Rectal smooth muscle tissue (tissue), 1 donor: Measurements from ENCODE around the gene LYPLAL1.

Experiments used
- H3K27ac ChIP-seq: one replicate; pipeline ENCODE4 v1.7.0; 2013; ENCODE audit warnings: low read depth, low read length, inconsistent platforms
- H3K27me3 ChIP-seq: one replicate; pipeline ENCODE4 v1.7.0; 2013; ENCODE audit warnings: low read length; ENCODE audit not compliant: control insufficient read depth, insufficient read depth
- H3K36me3 ChIP-seq: one replicate; pipeline ENCODE4 v1.7.0; 2013; ENCODE audit warnings: low read length; ENCODE audit not compliant: control insufficient read depth, insufficient read depth
- H3K4me1 ChIP-seq: one replicate; pipeline ENCODE4 v1.7.0; 2013; ENCODE audit warnings: low read length; ENCODE audit not compliant: control insufficient read depth, insufficient read depth
- H3K4me3 ChIP-seq: one replicate; pipeline ENCODE4 v1.7.0; 2013; ENCODE audit warnings: low read length
- H3K9ac ChIP-seq: one replicate; pipeline ENCODE4 v1.7.0; 2013; ENCODE audit warnings: low read length

LYPLAL1 gene

DNA sequence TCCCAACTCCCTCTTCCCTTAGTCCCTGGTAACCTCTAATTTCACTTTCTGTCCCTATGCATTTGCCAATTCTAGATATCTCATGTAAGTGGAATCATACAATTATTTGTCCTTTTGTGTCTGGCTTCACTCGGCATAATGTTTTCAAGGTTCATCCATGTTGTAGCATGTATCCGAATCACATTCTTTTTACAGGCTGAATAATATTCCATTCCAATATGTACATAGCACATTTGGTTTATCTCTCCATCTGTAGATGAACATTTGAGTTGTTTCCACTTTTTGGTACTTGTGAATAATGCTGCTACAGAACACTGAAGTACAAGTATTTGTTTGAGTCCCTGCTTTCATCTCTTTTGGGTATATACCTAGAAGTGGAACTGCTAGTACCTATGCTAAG is 857 bp upstream of the LYPLAL1 start:
- Histone ChIP-seq H3K27ac (peak overlapping the region; percentile 96), H3K36me3 (no peaks in the 10 kb centered on the region), H3K4me3 (no peak overlapping the region), H3K27me3 (no peaks in the 10 kb centered on the region), H3K4me1 (peaks cover 11% of the 10 kb centered on the region), H3K9ac (no peak overlapping the region)

DNA sequence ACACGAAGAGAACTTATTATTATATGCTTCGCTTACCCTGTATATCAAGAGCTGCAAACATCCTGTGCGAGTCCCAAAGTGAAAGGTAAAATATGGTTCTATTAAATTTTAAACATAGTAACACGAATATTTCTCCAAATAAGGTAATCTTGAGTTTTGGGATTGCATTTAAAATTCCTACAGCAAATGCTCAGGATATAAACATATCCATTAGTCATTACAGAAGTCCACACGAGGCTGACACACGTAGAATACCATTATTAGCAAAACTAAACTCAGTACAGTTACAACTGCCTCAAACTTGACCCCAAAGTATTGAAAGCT is 282 bp upstream of the LYPLAL1 start:
- Histone ChIP-seq H3K4me1 (peaks cover 13% of the 10 kb centered on the region), H3K9ac (no peak overlapping the region), H3K4me3 (peak overlapping the region; percentile 98), H3K27me3 (no peaks in the 10 kb centered on the region), H3K27ac (peak overlapping the region; percentile 96), H3K36me3 (no peaks in the 10 kb centered on the region)

DNA sequence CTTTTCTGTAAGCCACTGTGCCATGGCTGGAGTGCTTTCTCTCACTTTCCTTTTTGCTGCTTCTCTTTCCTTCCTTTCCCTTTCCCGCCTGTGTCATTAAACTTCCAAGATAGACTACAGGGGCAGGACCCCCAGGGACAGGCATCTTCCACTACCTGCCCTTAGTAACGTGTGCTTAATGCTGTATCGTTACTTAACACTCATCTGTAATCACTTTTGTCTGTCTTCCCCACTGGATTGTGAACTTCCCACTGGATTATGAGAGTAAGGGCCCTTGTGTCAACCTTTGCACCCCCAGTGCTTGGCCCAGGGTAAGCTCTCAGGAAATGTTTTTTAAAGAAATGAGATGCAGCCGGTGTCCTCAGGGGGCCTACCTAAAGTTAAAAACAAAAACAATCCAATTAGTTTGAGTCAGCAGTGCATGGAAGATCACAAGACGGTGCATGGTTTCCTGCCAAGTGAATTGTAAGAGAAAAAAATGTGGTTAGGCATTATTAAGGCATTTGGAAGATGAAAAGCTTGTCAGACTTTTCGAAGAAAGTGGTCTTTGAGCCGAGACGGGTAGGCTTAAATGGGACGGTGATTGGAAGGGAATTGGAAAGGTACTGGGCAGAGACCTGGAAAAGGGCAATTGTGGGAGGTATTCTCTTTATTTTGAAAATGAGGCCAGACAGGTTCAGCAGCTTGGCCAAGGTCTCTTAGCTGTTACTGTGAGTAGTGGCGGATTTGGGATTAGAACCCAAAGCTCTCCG is 958 bp downstream of the LYPLAL1 start:
- H3K27ac ChIP-seq, result peak overlapping the region; percentile 96
- no peaks in the 10 kb centered on the region for H3K36me3 ChIP-seq
- peak overlapping the region; percentile 98 for H3K4me3 ChIP-seq
- H3K9ac ChIP-seq, result peak overlapping the region; percentile 90
- no peaks in the 10 kb centered on the region for H3K27me3 ChIP-seq
- peaks cover 13% of the 10 kb centered on the region for H3K4me1 ChIP-seq

DNA sequence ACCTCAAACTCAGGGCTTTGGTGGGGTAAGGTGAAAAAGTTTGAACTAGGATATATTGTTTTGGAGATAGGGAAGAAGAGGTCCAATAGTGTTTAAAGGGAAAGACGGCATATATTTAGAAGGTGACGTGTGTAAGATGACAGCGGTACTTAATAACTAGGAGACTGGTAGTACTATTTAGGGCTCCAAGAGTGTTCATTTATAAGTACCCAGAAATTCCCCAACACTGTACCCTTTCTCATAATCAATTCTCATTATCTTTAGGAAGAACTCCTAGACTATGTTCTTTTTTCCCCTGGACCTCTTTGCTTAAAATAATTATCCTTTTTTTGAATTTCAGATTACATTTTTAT is 1.5 kb downstream of the LYPLAL1 start:
- no peaks in the 10 kb centered on the region for H3K27me3 ChIP-seq
- peaks cover 13% of the 10 kb centered on the region for H3K4me1 ChIP-seq
- H3K9ac ChIP-seq, result no peak overlapping the region
- H3K27ac ChIP-seq, result peak overlapping the region; percentile 96
- peak overlapping the region; percentile 98 for H3K4me3 ChIP-seq
- no peaks in the 10 kb centered on the region for H3K36me3 ChIP-seq

DNA sequence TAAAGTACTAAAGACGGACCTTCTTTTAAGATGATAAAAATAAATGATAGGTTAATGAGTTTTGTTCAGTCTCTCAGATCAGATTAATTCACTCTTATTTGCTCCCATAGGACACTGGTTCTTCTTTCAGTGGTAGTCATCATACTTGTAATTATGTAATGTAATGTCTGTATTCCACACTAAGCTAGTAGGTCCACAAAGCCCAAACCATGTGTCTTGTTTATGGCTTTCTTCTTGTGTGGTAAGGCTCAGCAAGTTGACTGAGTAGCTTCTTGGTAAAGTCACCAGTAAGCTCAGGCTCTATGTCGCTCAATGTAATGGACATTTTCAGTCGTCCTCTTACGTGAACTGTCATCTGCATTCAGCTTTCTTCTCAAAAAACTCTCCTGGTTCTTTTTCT is 2.5 kb downstream of the LYPLAL1 start:
- peaks cover 13% of the 10 kb centered on the region for H3K4me1 ChIP-seq
- H3K27ac ChIP-seq, result no peak overlapping the region
- H3K27me3 ChIP-seq, result no peaks in the 10 kb centered on the region
- H3K36me3 ChIP-seq, result no peaks in the 10 kb centered on the region
- no peak overlapping the region for H3K9ac ChIP-seq
- H3K4me3 ChIP-seq, result no peak overlapping the region

DNA sequence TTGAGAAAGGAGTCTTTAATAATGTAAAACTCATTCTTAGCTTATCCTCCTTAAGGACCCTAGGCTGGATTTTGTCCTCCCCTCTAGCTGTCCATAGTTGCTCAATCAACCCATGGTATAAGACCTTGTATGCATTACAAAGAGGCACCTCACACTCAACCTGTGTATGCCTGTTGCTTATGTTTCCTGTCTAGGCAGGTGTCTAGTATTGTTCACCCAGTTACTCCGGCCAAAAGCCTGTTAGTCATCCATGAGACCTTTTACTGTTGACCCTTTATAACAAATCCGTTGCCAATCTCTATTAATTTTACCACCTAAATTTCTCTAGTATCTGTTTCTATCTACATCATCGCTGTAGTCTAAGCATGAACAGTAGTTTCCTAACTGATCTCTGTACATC is 3.7 kb downstream of the LYPLAL1 start:
- Histone ChIP-seq H3K9ac (no peak overlapping the region), H3K27me3 (no peaks in the 10 kb centered on the region), H3K4me3 (no peak overlapping the region), H3K4me1 (peaks cover 13% of the 10 kb centered on the region), H3K36me3 (no peaks in the 10 kb centered on the region), H3K27ac (no peak overlapping the region)

DNA sequence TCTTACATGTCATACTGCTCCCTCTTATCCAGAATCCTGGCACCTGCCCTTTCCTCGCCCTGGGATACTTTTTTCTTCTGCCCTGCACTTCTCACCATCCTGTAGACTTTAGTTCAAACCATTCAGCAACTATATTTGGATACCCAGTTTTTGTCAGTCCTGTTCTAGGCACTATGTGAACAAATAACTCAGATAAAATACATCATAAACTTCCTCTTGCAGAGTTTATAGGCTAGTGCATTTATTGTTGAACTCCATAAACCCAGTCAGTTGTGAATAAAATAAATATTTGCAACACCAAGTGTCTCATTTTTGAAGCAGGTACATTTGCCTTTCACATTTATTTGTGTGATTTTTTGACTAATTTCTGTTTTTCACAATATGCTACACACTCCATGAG is 4.3 kb downstream of the LYPLAL1 start:
- H3K4me1 ChIP-seq, result peaks cover 13% of the 10 kb centered on the region
- H3K36me3 ChIP-seq, result no peaks in the 10 kb centered on the region
- no peaks in the 10 kb centered on the region for H3K27me3 ChIP-seq
- no peak overlapping the region for H3K27ac ChIP-seq
- no peak overlapping the region for H3K4me3 ChIP-seq
- no peak overlapping the region for H3K9ac ChIP-seq

DNA sequence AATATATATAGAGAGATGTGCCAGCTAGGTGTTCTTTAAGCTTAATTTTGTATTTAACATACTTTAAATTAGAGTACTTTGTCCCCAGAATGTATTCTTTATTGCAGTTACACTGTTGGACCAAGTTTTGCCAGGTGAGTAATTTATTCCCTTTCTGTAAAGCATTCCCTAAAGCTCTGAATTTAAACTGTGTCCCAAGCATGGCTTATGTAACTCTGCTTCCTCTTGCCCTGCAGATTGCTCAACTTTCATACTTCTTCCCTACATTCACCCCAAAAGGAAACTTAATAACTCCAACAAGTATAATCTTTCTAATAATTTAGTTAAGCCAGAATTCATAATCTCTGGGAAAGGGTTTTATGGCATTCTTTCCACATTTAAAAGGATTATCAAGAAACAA is 5.6 kb downstream of the LYPLAL1 start:
- no peaks in the 10 kb centered on the region for H3K36me3 ChIP-seq
- peaks cover 13% of the 10 kb centered on the region for H3K4me1 ChIP-seq
- no peaks in the 10 kb centered on the region for H3K27me3 ChIP-seq
- no peak overlapping the region for H3K27ac ChIP-seq
- no peak overlapping the region for H3K4me3 ChIP-seq
- no peak overlapping the region for H3K9ac ChIP-seq

DNA sequence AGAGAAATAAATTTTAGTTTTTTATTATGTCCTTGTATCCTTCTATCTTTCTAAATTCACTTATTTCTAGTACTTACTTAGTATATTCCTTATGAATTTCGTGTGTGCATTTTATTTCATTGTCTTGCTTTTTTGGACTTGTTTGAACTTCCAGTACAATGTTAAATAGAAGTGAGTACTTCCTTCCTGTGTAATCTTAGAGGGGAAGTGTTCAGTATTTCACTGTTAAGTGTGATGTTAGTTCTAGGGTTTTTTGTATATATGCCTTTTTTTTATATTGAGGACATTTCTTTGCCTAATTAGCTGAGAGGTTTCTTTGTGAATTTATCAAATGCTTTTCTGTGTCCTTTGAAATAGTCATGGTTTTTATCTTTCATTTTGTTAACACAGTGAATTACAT is 10.7 kb downstream of the LYPLAL1 start:
- Histone ChIP-seq H3K4me1 (peaks cover 5% of the 10 kb centered on the region), H3K27me3 (no peaks in the 10 kb centered on the region), H3K27ac (no peak overlapping the region), H3K4me3 (no peak overlapping the region), H3K36me3 (no peaks in the 10 kb centered on the region), H3K9ac (no peak overlapping the region)

DNA sequence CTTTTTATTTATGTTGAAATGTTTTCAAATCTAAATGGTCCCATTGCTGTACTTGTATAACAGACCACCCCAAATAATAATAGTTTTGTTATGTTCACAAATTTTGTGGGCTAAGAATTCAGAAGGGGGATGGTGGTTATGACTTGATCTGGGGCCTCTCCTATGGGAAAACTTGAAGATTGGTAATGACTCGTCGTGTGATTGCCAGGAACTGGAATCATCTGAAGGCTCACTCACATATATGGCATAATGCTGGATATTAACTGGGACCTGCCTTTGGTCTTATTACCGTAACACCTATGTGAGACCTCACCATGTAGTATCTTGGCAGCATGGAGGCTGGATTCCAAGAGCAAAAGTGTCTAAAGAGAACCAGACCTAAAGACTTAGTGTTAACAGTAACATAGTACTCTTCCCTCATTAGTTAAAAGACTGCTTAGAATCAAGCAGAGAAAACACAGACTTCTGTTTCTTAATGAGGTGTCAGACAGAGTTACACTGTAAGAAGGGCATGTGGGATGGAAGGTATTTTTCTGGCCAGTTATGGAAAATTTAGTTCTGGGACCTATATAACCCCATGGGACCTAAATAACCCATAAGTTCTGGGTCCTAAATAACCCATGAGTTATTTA is 11.9 kb downstream of the LYPLAL1 start:
- no peak overlapping the region for H3K9ac ChIP-seq
- no peaks in the 10 kb centered on the region for H3K27me3 ChIP-seq
- H3K36me3 ChIP-seq, result no peaks in the 10 kb centered on the region
- H3K27ac ChIP-seq, result peak overlapping the region; percentile 55
- peaks cover 9% of the 10 kb centered on the region for H3K4me1 ChIP-seq
- no peak overlapping the region for H3K4me3 ChIP-seq

DNA sequence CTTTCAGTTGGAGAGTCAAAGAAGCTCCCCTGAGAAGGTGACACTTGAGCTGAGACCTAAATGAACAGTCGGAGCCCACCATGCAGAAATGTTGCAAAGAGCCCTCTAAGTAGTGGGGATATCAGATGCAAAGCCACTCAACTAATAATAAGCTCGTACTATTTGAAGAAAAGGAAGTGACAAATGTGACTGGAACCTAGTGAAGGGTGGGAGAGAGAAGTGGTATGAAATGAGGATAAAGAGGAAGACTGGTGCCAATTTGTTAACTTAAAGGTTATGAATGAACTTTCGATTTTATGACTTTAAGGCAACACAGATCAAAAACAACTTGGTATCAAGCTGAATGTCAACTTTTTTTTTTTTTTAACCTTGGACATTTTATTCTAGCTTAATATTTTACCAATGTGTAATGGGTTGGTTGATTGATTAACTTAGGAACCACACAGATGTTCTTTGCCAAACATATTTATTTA is 14.7 kb downstream of the LYPLAL1 start:
- Histone ChIP-seq H3K4me3 (no peak overlapping the region), H3K4me1 (peaks cover 9% of the 10 kb centered on the region), H3K27me3 (no peaks in the 10 kb centered on the region), H3K27ac (peak overlapping the region; percentile 8), H3K36me3 (no peaks in the 10 kb centered on the region), H3K9ac (no peak overlapping the region)

DNA sequence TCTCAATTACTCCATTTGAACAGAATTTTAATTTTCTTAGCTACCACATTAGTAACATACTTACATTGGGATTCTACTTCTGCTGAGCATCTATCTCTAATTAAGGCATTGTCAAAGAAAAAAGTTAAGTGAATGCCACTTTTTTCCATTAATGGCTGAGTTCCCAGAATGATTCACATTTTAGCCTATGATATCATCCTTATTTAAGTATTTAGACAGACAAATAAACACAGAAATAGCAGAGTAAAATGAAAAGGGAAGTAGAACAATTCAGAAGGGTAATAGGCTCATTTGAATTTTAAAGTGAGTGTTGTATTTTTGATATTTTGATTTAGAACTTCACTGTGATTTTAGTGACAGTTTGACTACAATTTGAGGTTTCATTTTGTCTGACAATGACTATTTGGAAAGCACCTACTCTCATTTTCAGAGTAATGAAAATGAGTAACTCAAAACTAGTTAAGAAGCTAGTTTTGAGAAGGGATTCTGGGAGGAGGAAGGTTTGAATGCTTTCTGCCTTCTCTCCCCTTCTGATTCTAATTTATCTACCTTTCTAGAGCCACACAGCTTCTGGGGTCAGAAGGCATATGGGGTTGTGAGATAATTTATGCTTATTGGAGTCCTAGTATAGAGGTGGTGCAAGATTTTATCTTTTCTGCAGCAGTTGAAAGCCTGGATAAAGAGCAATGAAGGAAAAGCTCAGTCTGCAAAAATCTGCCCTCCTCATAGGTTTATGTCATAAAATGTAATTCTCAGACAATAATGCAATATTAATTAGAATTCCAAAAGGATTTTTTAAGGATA is 15.5 kb downstream of the LYPLAL1 start:
- Histone ChIP-seq H3K27ac (peak overlapping the region; percentile 27), H3K9ac (no peak overlapping the region), H3K4me3 (no peak overlapping the region)

More for the DNA sequence above, 15.5 kb downstream of the LYPLAL1 start:
- Histone ChIP-seq H3K27me3 (no peaks in the 10 kb centered on the region), H3K4me1 (peaks cover 9% of the 10 kb centered on the region), H3K36me3 (no peaks in the 10 kb centered on the region)
